Natural killer cell (primary cell): ENCODE results near the gene NEK1. TPM values are rescaled to one million over a fixed set of nuclear protein-coding genes. Genes with fewer than 3 reads are reported as not detected.
A peak's percentile ranks its signal among the peaks of the same experiment; 100 is the strongest.
"Not testable (repeated sequence)": the region's sequence is repeated elsewhere in the genome, so short reads cannot be mapped to it uniquely, and the experiment has no call there.

Experiments
- ATAC-seq, 3 donors: fragments of 150-1000 bp in 2 of 3; fragments of 200-7000 bp in 1 of 3; cut with Tn5 transposase; 1 replicate in 1 of 3; 2 replicates in 2 of 3; pipeline ENCODE4 v1.10.0; 2021; ENCODE audit warnings: mild to moderate bottlenecking in 2 of 3, moderate library complexity in 2 of 3
- DNase-seq, 2 donors: peaks; one replicate each; pipeline versions ENCODE4 v3.0.0 to v3.0.0-alpha.2; 2013 to 2021; ENCODE audit warnings: mixed read lengths in 1 of 2
- H3K27ac ChIP-seq: one replicate; pipeline ENCODE4 v1.5.1; 2013; ENCODE audit warnings: mild to moderate bottlenecking, low read length
- H3K27me3 ChIP-seq: one replicate; pipeline ENCODE4 v1.6.1; 2013; ENCODE audit warnings: low read length; ENCODE audit not compliant: control insufficient read depth, insufficient read depth
- H3K36me3 ChIP-seq: one replicate; pipeline ENCODE4 v1.6.1; 2013; ENCODE audit warnings: low read length; ENCODE audit not compliant: control insufficient read depth, insufficient read depth
- H3K4me1 ChIP-seq: one replicate; pipeline ENCODE4 v1.6.1; 2013; ENCODE audit warnings: low read length; ENCODE audit not compliant: control insufficient read depth, insufficient read depth
- H3K4me3 ChIP-seq: one replicate; pipeline ENCODE4 v1.5.1; 2013; ENCODE audit warnings: low read length
- H3K9me3 ChIP-seq: one replicate; pipeline ENCODE4 v1.6.1; 2013; ENCODE audit warnings: low read length; ENCODE audit not compliant: control insufficient read depth, insufficient read depth
- H3K27ac Mint-ChIP-seq, 2 donors: one replicate each; pipeline ENCODE4 v1.8.0; 2022; ENCODE audit warnings: mild to moderate bottlenecking in 2 of 2, mixed read lengths in 2 of 2, moderate library complexity in 1 of 2
- H3K27me3 Mint-ChIP-seq, 2 donors: one replicate each; pipeline ENCODE4 v1.8.0; 2022; ENCODE audit warnings: low read depth in 2 of 2, mixed read lengths in 2 of 2
- H3K36me3 Mint-ChIP-seq: one replicate; pipeline ENCODE4 v1.8.0; 2022; ENCODE audit warnings: mixed read lengths
- H3K4me1 Mint-ChIP-seq, 2 donors: one replicate each; pipeline ENCODE4 v1.8.0; 2022; ENCODE audit warnings: mixed read lengths in 2 of 2
- H3K4me3 Mint-ChIP-seq: one replicate; pipeline ENCODE4 v1.8.0; 2022; ENCODE audit warnings: mild to moderate bottlenecking, moderate library complexity, mixed read lengths
- H3K9me3 Mint-ChIP-seq, 2 donors: one replicate each; pipeline ENCODE4 v1.8.0; 2022; ENCODE audit warnings: mixed read lengths in 2 of 2
- whole genome bisulfite sequencing: methylation state at CpG from one replicate; pipeline ENCODE4 v1.1.7; 2013; ENCODE audit warnings: missing lambda C conversion rate; ENCODE audit not compliant: insufficient coverage; 5-methylcytosine and 5-hydroxymethylcytosine counted together
- intact Hi-C: fragments of 100-400 bp; cut with micrococcal nuclease; formaldehyde crosslinking; loops from one replicate; pipeline ENCODE4 v1.14.2; 2022
- total RNA-seq, 4 donors: library from RNA; stranded (reverse); fragments of 120-200 nt in 1 of 4; gene quantifications; one replicate each; pipeline versions ENCODE4 v1.2.3 to v1.2.4, GENCODE V29; 2013 to 2022
- TF ChIP-seq, protein P1 (sequence below): fragments of 200-600 bp; IDR thresholded peaks from one replicate; pipeline ENCODE4 v1.8.0; 2022; ENCODE audit warnings: antibody characterized with exemption

NEK1 gene
- total RNA-seq, 3 donors from 2014 or later (not counting 1 experiment from before 2014, with no cell fraction given) = 16.4 to 24.9 (median 19.0) TPM

DNA sequence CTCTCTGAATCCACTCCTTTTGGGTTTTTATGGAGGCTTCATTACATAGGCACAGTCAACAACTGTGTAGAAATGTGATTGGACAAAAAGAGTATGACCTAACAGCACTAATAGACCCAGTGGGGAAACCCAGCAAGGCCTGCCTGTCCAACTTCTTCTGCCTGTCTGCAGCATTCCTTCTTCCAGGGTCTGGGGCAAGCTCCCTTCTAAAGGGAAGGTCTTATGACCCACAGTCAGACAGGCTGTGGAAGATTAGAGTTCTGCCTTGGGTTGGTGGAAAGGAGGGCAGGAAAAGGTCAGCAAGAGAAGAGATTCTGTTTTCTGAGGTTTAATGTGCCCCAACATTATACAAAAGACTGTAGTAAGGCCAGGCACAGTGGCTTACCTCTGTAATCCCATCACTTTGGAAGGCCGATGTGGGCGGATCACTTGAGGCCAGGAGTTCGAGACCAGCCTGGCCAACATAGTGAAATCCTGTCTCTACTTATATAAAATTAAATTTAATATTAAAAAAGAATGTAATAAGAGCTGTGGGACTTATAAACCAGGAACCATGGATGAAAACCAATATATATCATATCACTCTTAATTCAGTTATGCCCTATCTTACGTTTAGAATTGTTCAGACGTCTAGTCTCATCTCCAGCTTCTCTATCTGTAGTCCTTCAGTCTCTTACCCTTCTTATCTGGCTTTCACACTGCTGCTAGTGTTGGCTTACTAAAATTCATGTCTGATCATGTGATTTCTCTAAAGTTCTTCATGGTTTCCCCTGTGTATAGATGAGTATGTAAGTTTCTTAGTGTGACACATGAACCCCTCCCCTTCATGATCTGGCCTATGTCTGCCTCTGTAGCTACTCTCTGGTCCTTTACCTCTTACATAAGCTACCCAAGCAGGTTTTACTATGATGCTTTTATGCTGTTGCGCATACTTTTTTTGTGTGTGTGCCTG, 14.2 kb upstream of the NEK1 start:
- Histone ChIP-seq H3K4me1 (peaks cover 7% of the 10 kb centered on the region), H3K27ac (no peak overlapping the region), H3K36me3 (no peaks in the 10 kb centered on the region), H3K9me3 (no peaks in the 10 kb centered on the region), H3K27me3 (no peaks in the 10 kb centered on the region), H3K4me3 (no peak overlapping the region)
- no peaks in the 10 kb centered on the region for H3K27me3 Mint-ChIP-seq
- ATAC-seq (peak in 1 of 3 donors; percentile 41), DNase-seq (peak in 1 of 2 donors; percentile 19)
- intact Hi-C loops = no loop called here
- H3K4me3 Mint-ChIP-seq = no peak overlapping the region
- TF ChIP-seq, protein P1, sequence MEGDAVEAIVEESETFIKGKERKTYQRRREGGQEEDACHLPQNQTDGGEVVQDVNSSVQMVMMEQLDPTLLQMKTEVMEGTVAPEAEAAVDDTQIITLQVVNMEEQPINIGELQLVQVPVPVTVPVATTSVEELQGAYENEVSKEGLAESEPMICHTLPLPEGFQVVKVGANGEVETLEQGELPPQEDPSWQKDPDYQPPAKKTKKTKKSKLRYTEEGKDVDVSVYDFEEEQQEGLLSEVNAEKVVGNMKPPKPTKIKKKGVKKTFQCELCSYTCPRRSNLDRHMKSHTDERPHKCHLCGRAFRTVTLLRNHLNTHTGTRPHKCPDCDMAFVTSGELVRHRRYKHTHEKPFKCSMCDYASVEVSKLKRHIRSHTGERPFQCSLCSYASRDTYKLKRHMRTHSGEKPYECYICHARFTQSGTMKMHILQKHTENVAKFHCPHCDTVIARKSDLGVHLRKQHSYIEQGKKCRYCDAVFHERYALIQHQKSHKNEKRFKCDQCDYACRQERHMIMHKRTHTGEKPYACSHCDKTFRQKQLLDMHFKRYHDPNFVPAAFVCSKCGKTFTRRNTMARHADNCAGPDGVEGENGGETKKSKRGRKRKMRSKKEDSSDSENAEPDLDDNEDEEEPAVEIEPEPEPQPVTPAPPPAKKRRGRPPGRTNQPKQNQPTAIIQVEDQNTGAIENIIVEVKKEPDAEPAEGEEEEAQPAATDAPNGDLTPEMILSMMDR = no peak
- 87% methylated on average over 3 of the region's 6 CpGs for WGBS
- H3K4me1 Mint-ChIP-seq = peaks cover 35 to 38% of the 10 kb centered on the region in 2 donors
- H3K9me3 Mint-ChIP-seq = no peaks in the 10 kb centered on the region
- H3K27ac Mint-ChIP-seq = peak overlapping the region; percentile 27 to 42
- H3K36me3 Mint-ChIP-seq = no peaks in the 10 kb centered on the region

DNA sequence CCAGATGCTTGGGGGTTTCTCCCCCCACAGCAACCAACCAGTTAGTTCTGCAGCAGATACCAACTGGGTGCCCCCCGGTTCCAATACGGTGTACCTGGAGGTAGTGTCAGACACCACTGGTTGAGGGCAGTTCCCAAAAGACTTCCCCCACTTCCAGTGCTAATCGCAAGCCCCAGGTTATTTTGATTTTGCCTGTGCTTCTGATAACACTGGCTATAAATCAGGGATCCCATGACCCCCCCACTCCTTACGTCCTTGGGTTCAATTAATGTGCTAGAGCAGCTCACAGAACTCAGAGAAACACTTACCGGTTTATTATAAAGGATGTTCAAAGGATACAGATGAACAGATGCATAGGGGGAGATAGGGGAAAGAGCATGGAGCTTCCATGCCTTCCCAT, 13.5 kb upstream of the NEK1 start:
- 100% methylated on average over 5 of the region's 5 CpGs for WGBS
- ATAC-seq (no peak), DNase-seq (no peak)
- no peaks in the 10 kb centered on the region for H3K9me3 ChIP-seq
- no peak overlapping the region for H3K4me3 ChIP-seq
- no peaks in the 10 kb centered on the region for H3K27me3 ChIP-seq
- TF ChIP-seq, protein P1 = no peak
- Mint-ChIP-seq H3K4me3 (no peak overlapping the region), H3K27ac (peak overlapping the region; percentile 42 to 43), H3K27me3 (no peaks in the 10 kb centered on the region), H3K9me3 (no peaks in the 10 kb centered on the region), H3K36me3 (no peaks in the 10 kb centered on the region), H3K4me1 (peaks cover 40 to 41% of the 10 kb centered on the region in 2 donors)
- H3K4me1 ChIP-seq = peaks cover 7% of the 10 kb centered on the region
- H3K36me3 ChIP-seq = no peaks in the 10 kb centered on the region
- no peak overlapping the region for H3K27ac ChIP-seq
- intact Hi-C loops = no loop called here

DNA sequence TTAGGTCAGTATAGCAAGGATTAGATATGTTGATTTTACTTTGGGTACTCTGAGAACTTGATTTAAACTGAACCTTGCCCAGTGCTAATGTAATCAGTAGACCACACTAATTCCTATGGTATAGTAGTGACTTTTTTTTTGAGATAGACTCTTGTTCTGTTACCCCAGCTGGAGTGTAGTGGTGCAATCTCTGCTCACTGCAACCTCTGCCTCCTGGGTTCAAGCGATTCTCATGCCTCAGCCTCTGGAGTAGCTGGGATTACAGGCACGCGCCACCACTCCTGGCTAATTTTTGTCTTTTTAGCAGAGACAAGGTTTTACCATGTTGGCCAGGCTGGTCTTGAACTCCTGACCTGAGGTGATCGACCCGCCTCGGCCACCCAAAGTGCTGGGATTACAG, 11.6 kb upstream of the NEK1 start:
- WGBS = 97% methylated on average over 6 of the region's 6 CpGs
- not testable (repeated sequence) for H3K36me3 ChIP-seq, H3K4me3 ChIP-seq, H3K27ac ChIP-seq, DNase-seq, H3K4me1 ChIP-seq, H3K36me3 Mint-ChIP-seq, H3K9me3 ChIP-seq, H3K4me3 Mint-ChIP-seq, H3K27me3 ChIP-seq, H3K27me3 Mint-ChIP-seq, ATAC-seq, H3K9me3 Mint-ChIP-seq
- Mint-ChIP-seq H3K4me1 (peaks cover 52 to 54% of the 10 kb centered on the region in 2 donors), H3K27ac (peak overlapping the region; percentile 99 to 100)
- intact Hi-C loops = loop anchor here (5.0 kb wide), 1 partner anchor 607 kb away; no protein-coding TSS in a partner anchor

DNA sequence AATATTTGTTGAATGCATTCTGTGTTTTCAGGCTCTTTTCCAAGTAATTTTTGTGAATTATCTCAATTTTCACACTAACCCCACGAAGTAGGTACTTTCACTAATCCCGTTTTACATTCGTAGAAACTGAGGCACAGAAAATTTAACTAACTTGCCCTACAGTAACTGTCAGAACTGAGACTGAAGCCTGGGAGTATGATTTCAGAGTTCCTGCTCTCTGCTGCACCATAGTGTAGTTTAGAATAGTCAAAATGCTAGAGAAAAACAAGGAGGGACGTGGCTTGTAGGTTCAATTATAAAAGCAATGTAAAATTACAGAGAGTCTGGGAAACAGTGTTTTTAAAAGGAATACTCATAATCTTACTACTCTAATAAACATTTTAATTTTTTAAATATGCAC, 10.2 kb upstream of the NEK1 start:
- Histone ChIP-seq H3K4me3 (no peak overlapping the region), H3K27ac (peak overlapping the region; percentile 16), H3K9me3 (no peaks in the 10 kb centered on the region), H3K4me1 (peaks cover 9% of the 10 kb centered on the region), H3K27me3 (no peaks in the 10 kb centered on the region), H3K36me3 (no peaks in the 10 kb centered on the region)
- Mint-ChIP-seq H3K36me3 (no peaks in the 10 kb centered on the region), H3K4me3 (peak overlapping the region; percentile 95), H3K9me3 (no peaks in the 10 kb centered on the region), H3K27ac (peak overlapping the region; percentile 99 to 100), H3K27me3 (no peaks in the 10 kb centered on the region), H3K4me1 (peaks cover 57 to 60% of the 10 kb centered on the region in 2 donors)
- intact Hi-C loops = loop anchor here (5.0 kb wide), 1 partner anchor 605 kb away; no protein-coding TSS in a partner anchor
- peak in 1 of 2 donors; percentile 34 for DNase-seq
- WGBS = 4% methylated on average over 3 of the region's 4 CpGs
- no peak for ATAC-seq
- TF ChIP-seq, protein P1 = no peak
